Neural cell (in vitro differentiated cells): ENCODE measurements around the gene PTPRF. TPM values are rescaled to one million over a fixed set of nuclear protein-coding genes. Genes with fewer than 3 reads are reported as not detected.

Experiments
- H2AFZ ChIP-seq: fragments of 200-600, 300-800 bp; sonication (generic), shearing (Covaris generic); 2 replicates; pipeline ENCODE4 v1.6.0; 2014; ENCODE audit warnings: low read depth, mild to moderate bottlenecking, antibody characterized with exemption, low read length, moderate library complexity
- H3F3A ChIP-seq: fragments of 200-600 bp; shearing (Covaris generic); 2 replicates; pipeline ENCODE4 v1.6.1; 2016; ENCODE audit warnings: mild to moderate bottlenecking, moderate library complexity, mixed read lengths, antibody characterized with exemption, low read length; ENCODE audit not compliant: insufficient read depth, poor library complexity, severe bottlenecking
- H3K27ac ChIP-seq: fragments of 200-600, 300-800 bp; sonication (generic), shearing (Covaris generic); 2 replicates; pipeline ENCODE4 v1.5.1; 2014; ENCODE audit warnings: mild to moderate bottlenecking, low read length, moderate library complexity
- H3K27me3 ChIP-seq: fragments of 300-800, 200-600 bp; sonication (generic), shearing (Covaris generic); 2 replicates; pipeline ENCODE4 v1.6.0; 2014; ENCODE audit warnings: mild to moderate bottlenecking, low read depth, low read length, moderate library complexity; ENCODE audit not compliant: insufficient read depth
- H3K36me3 ChIP-seq: fragments of 300-800, 200-600 bp; sonication (generic), shearing (Covaris generic); 2 replicates; pipeline ENCODE4 v1.5.1; 2014; ENCODE audit warnings: mild to moderate bottlenecking, antibody characterized with exemption, low read length, moderate library complexity; ENCODE audit not compliant: insufficient read depth
- H3K4me2 ChIP-seq: fragments of 300-800, 200-600 bp; sonication (generic), shearing (Covaris generic); 2 replicates; pipeline ENCODE4 v1.6.0; 2014; ENCODE audit warnings: mild to moderate bottlenecking, low read length
- H3K4me3 ChIP-seq: fragments of 300-800, 200-600 bp; sonication (generic), shearing (Covaris generic); 2 replicates; pipeline ENCODE4 v1.5.1; 2014; ENCODE audit warnings: mild to moderate bottlenecking, low read length, moderate library complexity
- H3K79me2 ChIP-seq: fragments of 200-600 bp; shearing (Covaris generic); replicated peaks from 2 replicates; pipeline ENCODE4 v1.6.0; 2014; ENCODE audit warnings: mild to moderate bottlenecking, low read length, moderate library complexity; ENCODE audit not compliant: insufficient read depth
- H3K9ac ChIP-seq: fragments of 300-800, 200-600 bp; sonication (generic), shearing (Covaris generic); 2 replicates; pipeline ENCODE4 v1.6.1; 2016; ENCODE audit warnings: mild to moderate bottlenecking, low read length, mixed read lengths
- H3K9me2 ChIP-seq: fragments of 200-600 bp; shearing (Covaris generic); 2 replicates; pipeline ENCODE4 v1.6.1; 2016; ENCODE audit warnings: mild to moderate bottlenecking, low read length, mixed read lengths; ENCODE audit not compliant: insufficient read depth
- H3K9me3 ChIP-seq: fragments of 200-600, 300-800 bp; sonication (generic), shearing (Covaris generic); 2 replicates; pipeline ENCODE4 v1.6.1; 2016; ENCODE audit warnings: mild to moderate bottlenecking, mixed run types, low read length, moderate library complexity, mixed read lengths
- H4K20me1 ChIP-seq: fragments of 200-600 bp; shearing (Covaris generic); 2 replicates; pipeline ENCODE4 v1.6.1; 2016; ENCODE audit warnings: mild to moderate bottlenecking, mixed run types; ENCODE audit not compliant: insufficient read depth
- EP300 ChIP-seq: fragments of 450-650 bp; conservative IDR thresholded peaks from 2 replicates; pipeline ENCODE4 v1.6.1; 2014; ENCODE audit warnings: antibody characterized with exemption, mild to moderate bottlenecking, moderate library complexity; ENCODE audit not compliant: poor library complexity, severe bottlenecking
- EZH2 ChIP-seq: fragments of 200-600, 300-800 bp; shearing (Covaris generic), sonication (generic); IDR thresholded peaks from 2 replicates; pipeline ENCODE4 v1.6.1; 2014; ENCODE audit warnings: antibody characterized with exemption, low read length, borderline replicate concordance, mild to moderate bottlenecking; ENCODE audit not compliant: insufficient read depth, poor library complexity, severe bottlenecking
- MXI1 ChIP-seq: fragments of 450-650 bp; conservative IDR thresholded peaks from 2 replicates; pipeline ENCODE4 v1.6.1; 2014; ENCODE audit warnings: antibody characterized with exemption, mild to moderate bottlenecking; ENCODE audit not compliant: poor library complexity, severe bottlenecking
- POLR2AphosphoS5 ChIP-seq: IDR thresholded peaks from 2 replicates; pipeline ENCODE4 v1.6.1; 2012
- RAD21 ChIP-seq: fragments of 450-650 bp; conservative IDR thresholded peaks from 2 replicates; pipeline ENCODE4 v1.6.1; 2014; ENCODE audit warnings: antibody characterized with exemption, mild to moderate bottlenecking, moderate library complexity
- SMC3 ChIP-seq: fragments of 450-650 bp; conservative IDR thresholded peaks from 2 replicates; pipeline ENCODE4 v1.6.1; 2014; ENCODE audit warnings: antibody characterized with exemption, mild to moderate bottlenecking, moderate library complexity; ENCODE audit not compliant: poor library complexity
- TAF1 ChIP-seq: IDR thresholded peaks from 2 replicates; pipeline ENCODE4 v1.6.1; 2012; ENCODE audit warnings: low read depth
- polyA plus RNA-seq: library from polyadenylated mRNA; depleted of rRNA; stranded (reverse); fragments of >200 nt; gene quantifications from 2 replicates; pipeline ENCODE4 v1.2.3, GENCODE V29; 2014
- TF ChIP-seq, protein P1 (sequence below): IDR thresholded peaks from 2 replicates; pipeline ENCODE4 v1.6.1; 2012; ENCODE audit warnings: borderline replicate concordance
- TF ChIP-seq, protein P2 (sequence below): fragments of 450-650 bp; IDR thresholded peaks from 2 replicates; pipeline ENCODE4 v1.5.1; 2014; ENCODE audit warnings: antibody characterized with exemption, mild to moderate bottlenecking, moderate library complexity; ENCODE audit not compliant: poor library complexity, severe bottlenecking

The PTPRF gene
- polyA plus RNA-seq, 1 donor from 2014 or later: 66.6 TPM

DNA sequence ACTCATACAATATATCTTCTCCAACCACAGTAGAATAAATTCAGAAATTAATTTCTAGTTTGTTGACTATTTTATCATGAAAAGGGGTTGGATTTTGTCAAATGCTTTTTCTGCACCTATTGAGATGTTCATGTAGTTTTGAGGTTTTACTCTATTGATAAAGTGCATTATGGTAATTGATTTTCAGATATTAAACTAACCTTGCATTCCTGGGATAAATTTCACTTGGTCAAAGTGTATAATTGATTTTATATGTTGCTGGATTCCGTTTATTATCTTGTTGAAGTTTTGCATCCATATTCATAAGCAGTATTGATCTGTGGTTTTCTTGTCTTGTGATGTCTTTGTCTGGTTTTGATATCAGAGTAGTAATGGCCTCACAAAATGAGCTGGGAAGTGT lies 42.5 kb upstream of the PTPRF start:
- Histone ChIP-seq H2AFZ (no peak overlapping the region), H3K36me3 (no peaks in the 10 kb centered on the region), H3K27me3 (no peaks in the 10 kb centered on the region), H3K9me2 (no peaks in the 10 kb centered on the region), H3K4me2 (no peak overlapping the region), H3F3A (no peaks in the 10 kb centered on the region), H4K20me1 (no peaks in the 10 kb centered on the region), H3K4me3 (no peak overlapping the region), H3K27ac (no peak overlapping the region), H3K9ac (no peak overlapping the region), H3K79me2 (no peaks in the 10 kb centered on the region), H3K9me3 (peaks cover 3% of the 10 kb centered on the region)
- TF ChIP-seq MXI1: no peak
- TF ChIP-seq TAF1: no peak
- no peak for TF ChIP-seq EP300
- no peak for TF ChIP-seq RAD21
- TF ChIP-seq, protein P1, sequence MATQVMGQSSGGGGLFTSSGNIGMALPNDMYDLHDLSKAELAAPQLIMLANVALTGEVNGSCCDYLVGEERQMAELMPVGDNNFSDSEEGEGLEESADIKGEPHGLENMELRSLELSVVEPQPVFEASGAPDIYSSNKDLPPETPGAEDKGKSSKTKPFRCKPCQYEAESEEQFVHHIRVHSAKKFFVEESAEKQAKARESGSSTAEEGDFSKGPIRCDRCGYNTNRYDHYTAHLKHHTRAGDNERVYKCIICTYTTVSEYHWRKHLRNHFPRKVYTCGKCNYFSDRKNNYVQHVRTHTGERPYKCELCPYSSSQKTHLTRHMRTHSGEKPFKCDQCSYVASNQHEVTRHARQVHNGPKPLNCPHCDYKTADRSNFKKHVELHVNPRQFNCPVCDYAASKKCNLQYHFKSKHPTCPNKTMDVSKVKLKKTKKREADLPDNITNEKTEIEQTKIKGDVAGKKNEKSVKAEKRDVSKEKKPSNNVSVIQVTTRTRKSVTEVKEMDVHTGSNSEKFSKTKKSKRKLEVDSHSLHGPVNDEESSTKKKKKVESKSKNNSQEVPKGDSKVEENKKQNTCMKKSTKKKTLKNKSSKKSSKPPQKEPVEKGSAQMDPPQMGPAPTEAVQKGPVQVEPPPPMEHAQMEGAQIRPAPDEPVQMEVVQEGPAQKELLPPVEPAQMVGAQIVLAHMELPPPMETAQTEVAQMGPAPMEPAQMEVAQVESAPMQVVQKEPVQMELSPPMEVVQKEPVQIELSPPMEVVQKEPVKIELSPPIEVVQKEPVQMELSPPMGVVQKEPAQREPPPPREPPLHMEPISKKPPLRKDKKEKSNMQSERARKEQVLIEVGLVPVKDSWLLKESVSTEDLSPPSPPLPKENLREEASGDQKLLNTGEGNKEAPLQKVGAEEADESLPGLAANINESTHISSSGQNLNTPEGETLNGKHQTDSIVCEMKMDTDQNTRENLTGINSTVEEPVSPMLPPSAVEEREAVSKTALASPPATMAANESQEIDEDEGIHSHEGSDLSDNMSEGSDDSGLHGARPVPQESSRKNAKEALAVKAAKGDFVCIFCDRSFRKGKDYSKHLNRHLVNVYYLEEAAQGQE: no peak
- no peak for TF ChIP-seq POLR2AphosphoS5
- TF ChIP-seq SMC3: no peak
- no peak for TF ChIP-seq EZH2
- TF ChIP-seq, protein P2, sequence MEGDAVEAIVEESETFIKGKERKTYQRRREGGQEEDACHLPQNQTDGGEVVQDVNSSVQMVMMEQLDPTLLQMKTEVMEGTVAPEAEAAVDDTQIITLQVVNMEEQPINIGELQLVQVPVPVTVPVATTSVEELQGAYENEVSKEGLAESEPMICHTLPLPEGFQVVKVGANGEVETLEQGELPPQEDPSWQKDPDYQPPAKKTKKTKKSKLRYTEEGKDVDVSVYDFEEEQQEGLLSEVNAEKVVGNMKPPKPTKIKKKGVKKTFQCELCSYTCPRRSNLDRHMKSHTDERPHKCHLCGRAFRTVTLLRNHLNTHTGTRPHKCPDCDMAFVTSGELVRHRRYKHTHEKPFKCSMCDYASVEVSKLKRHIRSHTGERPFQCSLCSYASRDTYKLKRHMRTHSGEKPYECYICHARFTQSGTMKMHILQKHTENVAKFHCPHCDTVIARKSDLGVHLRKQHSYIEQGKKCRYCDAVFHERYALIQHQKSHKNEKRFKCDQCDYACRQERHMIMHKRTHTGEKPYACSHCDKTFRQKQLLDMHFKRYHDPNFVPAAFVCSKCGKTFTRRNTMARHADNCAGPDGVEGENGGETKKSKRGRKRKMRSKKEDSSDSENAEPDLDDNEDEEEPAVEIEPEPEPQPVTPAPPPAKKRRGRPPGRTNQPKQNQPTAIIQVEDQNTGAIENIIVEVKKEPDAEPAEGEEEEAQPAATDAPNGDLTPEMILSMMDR: no peak

DNA sequence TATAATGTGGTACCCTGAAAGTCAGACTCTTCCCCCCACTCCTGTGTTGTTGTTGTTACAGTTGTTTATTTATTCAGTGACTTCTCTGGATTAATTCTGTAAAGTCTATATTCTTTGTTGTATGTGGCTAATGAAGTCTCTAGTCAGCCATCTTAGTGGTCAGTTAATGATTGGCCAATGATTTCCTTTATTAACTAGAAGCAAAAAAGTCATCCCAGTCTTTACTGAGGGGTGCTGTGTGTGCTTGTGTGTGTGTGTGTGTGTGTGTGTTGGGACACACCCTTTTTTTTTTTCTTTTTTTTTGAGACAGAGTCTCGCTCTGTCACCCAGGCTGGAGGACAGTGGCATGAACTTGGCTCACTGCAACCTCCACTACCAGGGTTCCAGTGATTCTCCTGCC lies 39.6 kb upstream of the PTPRF start:
- TF ChIP-seq POLR2AphosphoS5: no peak
- no peak for TF ChIP-seq RAD21
- TF ChIP-seq, protein P2: no peak
- TF ChIP-seq TAF1: no peak
- TF ChIP-seq EZH2: no peak
- TF ChIP-seq MXI1: no peak
- TF ChIP-seq, protein P1: no peak
- no peak for TF ChIP-seq SMC3
- no peak for TF ChIP-seq EP300
- Histone ChIP-seq H3K4me2 (no peak overlapping the region), H2AFZ (no peak overlapping the region), H3K27ac (no peak overlapping the region), H3K27me3 (no peaks in the 10 kb centered on the region), H3K36me3 (no peaks in the 10 kb centered on the region), H3K9me2 (no peaks in the 10 kb centered on the region), H3K4me3 (no peak overlapping the region), H3K9ac (no peak overlapping the region), H3K9me3 (peaks cover 3% of the 10 kb centered on the region), H4K20me1 (no peaks in the 10 kb centered on the region), H3K79me2 (no peaks in the 10 kb centered on the region), H3F3A (no peaks in the 10 kb centered on the region)
